Mucosa of descending colon (tissue), 3 donors: ENCODE measurements around the gene TMEM50B. TPM values are rescaled to one million over a fixed set of nuclear protein-coding genes. Genes with fewer than 3 reads are reported as not detected.

ENCODE experiments used
- ATAC-seq: fragments of 200-7000 bp; cut with Tn5 transposase; one replicate; pipeline ENCODE4 v1.9.1; 2020; ENCODE audit warnings: mild to moderate bottlenecking, moderate library complexity
- DNase-seq, 3 donors: peaks; one replicate each; pipeline ENCODE4 v3.0.0-alpha.2; 2020
- H3K36me3 ChIP-seq: fragments of 200-600 bp; one replicate; pipeline ENCODE4 v1.8.0; 2021; ENCODE audit warnings: low read depth, mild to moderate bottlenecking
- H3K4me1 ChIP-seq: fragments of 200-600 bp; one replicate; pipeline ENCODE4 v1.8.0; 2021; ENCODE audit warnings: low read depth, mild to moderate bottlenecking
- H3K4me3 ChIP-seq: fragments of 200-600 bp; one replicate; pipeline ENCODE4 v1.8.0; 2021; ENCODE audit warnings: mild to moderate bottlenecking
- H3K9me3 ChIP-seq: fragments of 200-600 bp; one replicate; pipeline ENCODE4 v1.8.0; 2021; ENCODE audit warnings: mild to moderate bottlenecking
- CTCF ChIP-seq: fragments of 200-600 bp; IDR thresholded peaks from one replicate; pipeline ENCODE4 v1.8.0; 2022; ENCODE audit warnings: antibody characterized with exemption, mild to moderate bottlenecking
- intact Hi-C, 2 donors: fragments of 100-400 bp; cut with DNase I in 1 of 2; cut with micrococcal nuclease in 1 of 2; formaldehyde crosslinking; loops; one replicate each; pipeline versions ENCODE4 v1.11.0 to v1.11.1; 2022; cut with DNase I, micrococcal nuclease
- total RNA-seq, 3 donors: library from RNA; stranded (reverse); fragmentation: NEBNext Ultra II Directional in 2 of 3; extraction: Animal tissue kit (Norgen Biotek cat#: 25700) in 2 of 3; gene quantifications; one replicate each; pipeline versions ENCODE4 v1.2.1 to v1.2.4, GENCODE V29; 2021 to 2023
- donor health status: DM: no; HTN: no; CAD: no; lungs with moderate emphysema.
- donor health status: DM: no; HTN: no; CAD: no.
- donor health status: DM: no; HTN: yes; CAD: no.

Gene TMEM50B
- total RNA-seq, 3 donors from 2014 or later: 40.5 to 53.1 (median 42.2) TPM

DNA sequence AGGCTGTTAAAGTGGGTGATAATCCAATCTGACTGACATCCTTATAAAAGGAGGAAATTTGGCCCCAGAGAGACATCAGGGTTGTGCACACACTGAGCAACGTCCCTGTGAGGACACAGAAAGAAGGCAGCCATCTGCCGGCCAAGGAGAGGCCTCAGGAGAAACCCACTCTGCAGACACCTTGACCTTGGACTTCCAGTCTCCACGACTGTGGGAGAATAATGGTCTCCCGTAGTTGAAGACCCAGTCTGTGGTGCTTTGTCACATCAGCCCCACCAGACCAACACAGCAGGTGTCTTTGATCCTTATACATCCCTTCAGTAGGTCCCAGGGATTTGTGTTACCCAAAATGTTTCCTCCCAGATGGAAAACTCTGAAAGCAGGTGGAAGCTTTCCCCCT is 16.0 kb upstream of the TMEM50B start:
- Histone ChIP-seq H3K4me1 (no peaks in the 10 kb centered on the region), H3K9me3 (no peaks in the 10 kb centered on the region), H3K4me3 (no peak overlapping the region), H3K36me3 (no peaks in the 10 kb centered on the region)
- no peak for TF ChIP-seq CTCF
- no peak for ATAC-seq
- intact Hi-C loops: no loop called here
- DNase-seq: no peak

GRCh38 chr21:33493756-33494155 is 14.0 kb upstream of the TMEM50B start:
- H3K4me3 ChIP-seq: no peak overlapping the region
- no peaks in the 10 kb centered on the region for H3K4me1 ChIP-seq
- no peaks in the 10 kb centered on the region for H3K36me3 ChIP-seq
- DNase-seq: no peak
- intact Hi-C loops: no loop called here
- ATAC-seq: no peak
- TF ChIP-seq CTCF: no peak
- no peaks in the 10 kb centered on the region for H3K9me3 ChIP-seq

GRCh38 chr21:33492571-33492970 is 12.8 kb upstream of the TMEM50B start:
- H3K4me3 ChIP-seq: no peak overlapping the region

DNA sequence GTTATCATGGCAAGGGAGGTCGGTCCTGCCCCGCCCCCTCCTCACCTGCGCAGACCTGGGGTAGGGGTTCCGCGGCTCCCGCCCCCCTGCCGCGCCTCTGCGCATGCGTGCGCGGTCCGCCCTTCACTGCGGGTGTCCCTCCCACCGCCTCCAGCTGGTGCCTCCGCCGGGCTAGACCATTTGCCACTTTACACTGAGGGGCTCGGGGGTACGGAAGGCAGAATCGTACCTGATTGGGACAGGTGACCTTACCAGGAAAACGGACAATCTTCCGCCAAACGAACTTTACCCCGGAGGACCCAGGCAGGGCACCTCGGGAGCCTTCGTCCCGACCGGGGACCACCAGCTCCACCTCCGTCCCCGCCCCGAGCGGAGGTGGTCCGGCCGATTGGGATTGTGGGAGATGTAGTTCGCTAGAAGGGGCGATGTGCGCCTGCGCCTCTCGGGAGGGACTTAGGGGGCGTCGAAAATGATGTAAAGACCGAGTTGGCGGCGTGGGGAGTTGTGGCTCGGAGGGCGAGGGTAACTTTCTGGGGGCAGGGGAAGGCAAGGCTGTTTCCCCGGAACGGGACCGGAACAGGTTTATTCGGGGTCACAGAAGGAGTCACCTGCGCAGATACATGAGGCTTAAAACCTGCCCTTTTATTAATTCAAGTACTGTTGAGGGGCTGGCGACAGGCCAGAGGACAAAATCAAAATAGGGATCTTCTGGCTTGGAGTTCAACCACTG is 11.8 kb upstream of the TMEM50B start, which contains the start of gene DNAJC28:
DNAJC28 (minus strand) TSS at position 344 of the 730 bp plus-strand sequence. CDS start 2,323 bp downstream, outside the sequence.
- peak within 1 kb of the TSS; percentile 39 for H3K4me3 ChIP-seq
- peak; percentile 94 to 96 (median 94) for DNase-seq
- H3K9me3 ChIP-seq: no peaks in the 10 kb centered on the region
- intact Hi-C loops: no loop called here
- no peaks in the 10 kb centered on the region for H3K4me1 ChIP-seq
- TF ChIP-seq CTCF: no peak
- peak; percentile 99 for ATAC-seq
- no peaks in the 10 kb centered on the region for H3K36me3 ChIP-seq

More at GRCh38 chr21:33492571-33492970, 12.8 kb upstream of the TMEM50B start:
- intact Hi-C loops: no loop called here
- Histone ChIP-seq H3K4me1 (no peaks in the 10 kb centered on the region), H3K36me3 (no peaks in the 10 kb centered on the region), H3K9me3 (no peaks in the 10 kb centered on the region)
- ATAC-seq (no peak), DNase-seq (no peak)
- TF ChIP-seq CTCF: no peak

GRCh38 chr21:33490991-33491372 is 11.2 kb upstream of the TMEM50B start:
- H3K4me3 ChIP-seq: peak overlapping the region; percentile 39
- ATAC-seq (peak; percentile 38), DNase-seq (no peak)
- H3K36me3 ChIP-seq: no peaks in the 10 kb centered on the region
- no peak for TF ChIP-seq CTCF
- intact Hi-C loops: no loop called here
- H3K4me1 ChIP-seq: no peaks in the 10 kb centered on the region
- no peaks in the 10 kb centered on the region for H3K9me3 ChIP-seq
